HUES64 (cell line): Measurements from ENCODE around the gene ZP1.

Source experiments
- H3K27ac ChIP-seq: 2 replicates; pipeline ENCODE4 v1.7.0; 2013; ENCODE audit warnings: low read depth, low read length, inconsistent platforms
- H3K27me3 ChIP-seq: 2 replicates; pipeline ENCODE4 v1.6.1; 2013; ENCODE audit warnings: mild to moderate bottlenecking, low read length; ENCODE audit not compliant: insufficient read depth
- H3K36me3 ChIP-seq: 2 replicates; pipeline ENCODE4 v1.6.1; 2013; ENCODE audit warnings: mild to moderate bottlenecking, low read length; ENCODE audit not compliant: insufficient read depth
- H3K4me1 ChIP-seq: 2 replicates; pipeline ENCODE4 v1.6.1; 2013; ENCODE audit warnings: mild to moderate bottlenecking, low read length, moderate library complexity; ENCODE audit not compliant: insufficient read depth
- H3K4me3 ChIP-seq: 2 replicates; pipeline ENCODE4 v1.5.1; 2013; ENCODE audit warnings: mild to moderate bottlenecking, low read length, moderate library complexity
- H3K9ac ChIP-seq: 2 replicates; pipeline ENCODE4 v1.6.1; 2013; ENCODE audit warnings: mild to moderate bottlenecking, low read depth, low read length
- H3K9me3 ChIP-seq: 2 replicates; pipeline ENCODE4 v1.6.1; 2013; ENCODE audit warnings: low read depth, low read length; ENCODE audit not compliant: insufficient read depth
- WGBS: fragments of 150-250, 120-280 bp; methylation state at CpG from one replicate; pipeline ENCODE4 v1.1.7; 2013; ENCODE audit warnings: missing lambda C conversion rate; 5-methylcytosine and 5-hydroxymethylcytosine counted together

Gene ZP1

GRCh38 chr11:60891103-60891741, 23.9 kb downstream of the ZP1 start:
- Histone ChIP-seq H3K36me3 (peaks cover 65% of the 10 kb centered on the region), H3K27ac (no peak overlapping the region), H3K27me3 (no peaks in the 10 kb centered on the region), H3K9ac (no peak overlapping the region), H3K9me3 (no peaks in the 10 kb centered on the region), H3K4me3 (no peak overlapping the region), H3K4me1 (no peaks in the 10 kb centered on the region)
- 97% methylated on average over 7 of the region's 7 CpGs for WGBS

GRCh38 chr11:60895687-60896086, 28.3 kb downstream of the ZP1 start:
- Histone ChIP-seq H3K36me3 (peaks cover 96% of the 10 kb centered on the region), H3K9me3 (no peaks in the 10 kb centered on the region), H3K27me3 (no peaks in the 10 kb centered on the region), H3K9ac (no peak overlapping the region), H3K4me1 (no peaks in the 10 kb centered on the region), H3K4me3 (no peak overlapping the region), H3K27ac (no peak overlapping the region)
- 99% methylated on average over 4 of the region's 5 CpGs for WGBS

GRCh38 chr11:60897496-60897895, 30.2 kb downstream of the ZP1 start:
- H3K4me3 ChIP-seq: no peak overlapping the region
- no peak overlapping the region for H3K27ac ChIP-seq
- H3K9me3 ChIP-seq: no peaks in the 10 kb centered on the region
- 94% methylated on average over 4 of the region's 4 CpGs for WGBS
- no peaks in the 10 kb centered on the region for H3K27me3 ChIP-seq
- no peak overlapping the region for H3K9ac ChIP-seq
- no peaks in the 10 kb centered on the region for H3K4me1 ChIP-seq
- peaks cover 98% of the 10 kb centered on the region for H3K36me3 ChIP-seq

- 64% methylated on average over 10 of the region's 12 CpGs for WGBS
- H3K27ac ChIP-seq: no peak overlapping the region; the same call in 1 of the 2 replicates
- no peaks in the 10 kb centered on the region for H3K4me1 ChIP-seq
- H3K4me3 ChIP-seq: no peak overlapping the region
- H3K9me3 ChIP-seq: no peaks in the 10 kb centered on the region
- H3K36me3 ChIP-seq: peaks cover 99% of the 10 kb centered on the region
- no peaks in the 10 kb centered on the region for H3K27me3 ChIP-seq
- H3K9ac ChIP-seq: no peak overlapping the region
Observed at GRCh38 chr11:60899046-60899936, 31.9 kb downstream of the ZP1 start.

- Histone ChIP-seq H3K36me3 (peaks cover 94% of the 10 kb centered on the region), H3K27ac (no peak overlapping the region), H3K9me3 (no peaks in the 10 kb centered on the region), H3K4me3 (no peak overlapping the region), H3K4me1 (peaks cover 3% of the 10 kb centered on the region), H3K27me3 (no peaks in the 10 kb centered on the region), H3K9ac (no peak overlapping the region)
- WGBS: 75% methylated on average over 3 of the region's 4 CpGs
Observed at GRCh38 chr11:60899977-60900376, 32.6 kb downstream of the ZP1 start.

- H3K27ac ChIP-seq: no peak overlapping the region
- 94% methylated on average over 13 of the region's 13 CpGs for WGBS
- H3K36me3 ChIP-seq: peaks cover 86% of the 10 kb centered on the region
- peaks cover 8% of the 10 kb centered on the region for H3K4me1 ChIP-seq
- H3K9me3 ChIP-seq: no peaks in the 10 kb centered on the region
- no peak overlapping the region for H3K9ac ChIP-seq
- H3K4me3 ChIP-seq: no peak overlapping the region
- H3K27me3 ChIP-seq: no peaks in the 10 kb centered on the region
Observed at GRCh38 chr11:60900673-60901404, 33.5 kb downstream of the ZP1 start.

- Histone ChIP-seq H3K27ac (no peak overlapping the region), H3K36me3 (peaks cover 68% of the 10 kb centered on the region), H3K27me3 (peaks cover under 1% of the 10 kb centered on the region; the same call in 1 of the 2 replicates), H3K9ac (no peak overlapping the region), H3K9me3 (no peaks in the 10 kb centered on the region), H3K4me3 (no peak overlapping the region), H3K4me1 (peaks cover 8% of the 10 kb centered on the region)
- 97% methylated on average over 11 of the region's 11 CpGs for WGBS
Observed at GRCh38 chr11:60902625-60903024, 35.3 kb downstream of the ZP1 start.

- 76% methylated on average over 5 of the region's 6 CpGs for WGBS
- Histone ChIP-seq H3K36me3 (peaks cover 45% of the 10 kb centered on the region), H3K27ac (no peak overlapping the region), H3K4me3 (peak overlapping the region; percentile 95), H3K4me1 (peaks cover 8% of the 10 kb centered on the region), H3K27me3 (peaks cover 19% of the 10 kb centered on the region; the same call in 1 of the 2 replicates), H3K9me3 (no peaks in the 10 kb centered on the region), H3K9ac (peak overlapping the region; percentile 93)
Observed at GRCh38 chr11:60905047-60905446, 37.7 kb downstream of the ZP1 start.

GRCh38 chr11:60905551-60906113, 38.3 kb downstream of the ZP1 start:
- Histone ChIP-seq H3K36me3 (peaks cover 39% of the 10 kb centered on the region), H3K27ac (peak overlapping the region; percentile 97), H3K4me1 (peaks cover 8% of the 10 kb centered on the region), H3K27me3 (peaks cover 24% of the 10 kb centered on the region; the same call in 1 of the 2 replicates), H3K4me3 (peak overlapping the region; percentile 95), H3K9me3 (no peaks in the 10 kb centered on the region), H3K9ac (peak overlapping the region; percentile 93)
- 14% methylated on average over 16 of the region's 16 CpGs for WGBS

- peak within 1 kb of the TSS; percentile 95 for H3K4me3 ChIP-seq
- peak within 1 kb of the TSS; percentile 97 for H3K27ac ChIP-seq
- H3K36me3 ChIP-seq: peaks cover 32% of the 10 kb centered on the region
- peak within 1 kb of the TSS; percentile 93 for H3K9ac ChIP-seq
- H3K4me1 ChIP-seq: peaks cover 8% of the 10 kb centered on the region
- no peaks in the 10 kb centered on the region for H3K9me3 ChIP-seq
- peaks cover 30% of the 10 kb centered on the region for H3K27me3 ChIP-seq
- whole genome bisulfite sequencing: under 1% methylated on average over 75 of the region's 75 CpGs
Observed at GRCh38 chr11:60906132-60906972, 39.0 kb downstream of the ZP1 start, which contains the start of gene PRPF19. Gene PRPF19, minus strand, starts transcription at chr11:60906585. Its CDS starts 203 bp downstream, at chr11:60906382.
